GM12801 (cell line): ENCODE results near the gene SYNJ1.

Experiments used
- CTCF ChIP-seq: IDR thresholded peaks from one replicate; pipeline ENCODE4 v1.5.1; 2011; ENCODE audit warnings: control low read depth; ENCODE audit not compliant: insufficient read length; ENCODE audit errors: extremely low read depth

Gene SYNJ1

GRCh38 chr21:32702702-32703101 lies 25.1 kb downstream of the SYNJ1 start:
- no peak for TF ChIP-seq CTCF

- no peak for TF ChIP-seq CTCF
Observed at GRCh38 chr21:32698971-32699693, 28.7 kb downstream of the SYNJ1 start.

GRCh38 chr21:32698286-32698685 lies 29.5 kb downstream of the SYNJ1 start:
- TF ChIP-seq CTCF, result no peak

- TF ChIP-seq CTCF, result no peak
Observed at GRCh38 chr21:32693581-32693980, 34.2 kb downstream of the SYNJ1 start.

- no peak for TF ChIP-seq CTCF
Observed at GRCh38 chr21:32690085-32690484, 37.7 kb downstream of the SYNJ1 start.

- TF ChIP-seq CTCF, result no peak
Observed at GRCh38 chr21:32687643-32688345, 40.0 kb downstream of the SYNJ1 start.

GRCh38 chr21:32682696-32683474 lies 44.9 kb downstream of the SYNJ1 start:
- no peak for TF ChIP-seq CTCF
